ENCODE measurements around the gene MGRN1. TPM values are rescaled to one million over a fixed set of nuclear protein-coding genes. Genes with fewer than 3 reads are reported as not detected.

The MGRN1 gene
- total RNA-seq, 3 donors from 2014 or later = 72.3 to 80.2 (median 77.0) TPM

DNA sequence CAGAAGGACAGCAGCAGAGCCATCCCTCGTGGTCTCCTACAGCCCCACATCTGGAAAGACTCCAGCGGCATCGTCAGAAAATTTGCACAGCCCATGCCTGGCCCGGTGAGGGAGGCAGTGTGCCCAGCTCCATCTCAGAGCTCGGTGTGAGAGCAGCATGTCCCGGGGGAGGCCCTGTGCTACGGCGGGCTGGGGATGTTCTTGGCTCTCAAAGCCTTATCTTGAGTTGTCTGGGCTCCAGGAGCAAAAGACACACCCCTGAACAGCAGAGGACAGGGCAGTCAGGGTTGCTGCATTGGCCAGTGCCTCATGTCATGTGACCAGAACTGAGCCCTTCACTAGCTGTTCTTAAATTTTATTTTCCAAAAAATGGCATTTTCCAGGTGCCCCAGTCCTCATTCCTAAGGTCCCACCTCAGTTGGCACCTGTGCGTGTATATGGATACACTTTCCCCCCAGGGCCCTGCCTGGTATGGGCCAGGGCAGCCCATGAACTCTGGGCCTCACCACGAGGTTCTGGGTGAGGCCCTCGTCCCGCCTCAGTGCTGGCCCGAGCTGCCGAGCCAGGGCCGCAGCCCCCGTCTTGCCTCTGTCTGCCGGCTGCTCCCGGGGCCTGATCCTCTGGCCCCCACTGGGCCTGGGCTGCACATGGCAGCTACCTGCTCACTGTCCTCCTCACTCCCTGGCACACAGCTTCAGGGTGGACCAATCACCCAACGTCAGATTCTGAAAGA is 71.7 kb downstream of the MGRN1 start:
- peak in 1 of 3 donors; percentile 64 for DNase-seq
- Histone ChIP-seq H3K36me3 (ENCODE audit: low read depth) (peaks cover 4% of the 10 kb centered on the region), H3K9me3 (no peaks in the 10 kb centered on the region), H3K4me1 (ENCODE audit: low read depth) (peaks cover 23% of the 10 kb centered on the region), H3K4me3 (no peak overlapping the region)
- intact Hi-C loops (cut with DNase I, micrococcal nuclease) = no loop called here
- TF ChIP-seq, protein P1, sequence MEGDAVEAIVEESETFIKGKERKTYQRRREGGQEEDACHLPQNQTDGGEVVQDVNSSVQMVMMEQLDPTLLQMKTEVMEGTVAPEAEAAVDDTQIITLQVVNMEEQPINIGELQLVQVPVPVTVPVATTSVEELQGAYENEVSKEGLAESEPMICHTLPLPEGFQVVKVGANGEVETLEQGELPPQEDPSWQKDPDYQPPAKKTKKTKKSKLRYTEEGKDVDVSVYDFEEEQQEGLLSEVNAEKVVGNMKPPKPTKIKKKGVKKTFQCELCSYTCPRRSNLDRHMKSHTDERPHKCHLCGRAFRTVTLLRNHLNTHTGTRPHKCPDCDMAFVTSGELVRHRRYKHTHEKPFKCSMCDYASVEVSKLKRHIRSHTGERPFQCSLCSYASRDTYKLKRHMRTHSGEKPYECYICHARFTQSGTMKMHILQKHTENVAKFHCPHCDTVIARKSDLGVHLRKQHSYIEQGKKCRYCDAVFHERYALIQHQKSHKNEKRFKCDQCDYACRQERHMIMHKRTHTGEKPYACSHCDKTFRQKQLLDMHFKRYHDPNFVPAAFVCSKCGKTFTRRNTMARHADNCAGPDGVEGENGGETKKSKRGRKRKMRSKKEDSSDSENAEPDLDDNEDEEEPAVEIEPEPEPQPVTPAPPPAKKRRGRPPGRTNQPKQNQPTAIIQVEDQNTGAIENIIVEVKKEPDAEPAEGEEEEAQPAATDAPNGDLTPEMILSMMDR (IDR thresholded peaks at IDR 0.05) = no peak
- ATAC-seq = no peak

GRCh38 chr16:4696905-4697847 is 72.5 kb downstream of the MGRN1 start:
- ATAC-seq (no peak), DNase-seq (no peak)
- no peaks in the 10 kb centered on the region for H3K9me3 ChIP-seq
- H3K36me3 ChIP-seq (ENCODE audit: low read depth) = peaks cover 4% of the 10 kb centered on the region
- TF ChIP-seq, protein P1 (IDR thresholded peaks at IDR 0.05) = no peak
- peaks cover 26% of the 10 kb centered on the region for H3K4me1 ChIP-seq (ENCODE audit: low read depth)
- H3K4me3 ChIP-seq = no peak overlapping the region
- intact Hi-C loops (cut with DNase I, micrococcal nuclease) = no loop called here

DNA sequence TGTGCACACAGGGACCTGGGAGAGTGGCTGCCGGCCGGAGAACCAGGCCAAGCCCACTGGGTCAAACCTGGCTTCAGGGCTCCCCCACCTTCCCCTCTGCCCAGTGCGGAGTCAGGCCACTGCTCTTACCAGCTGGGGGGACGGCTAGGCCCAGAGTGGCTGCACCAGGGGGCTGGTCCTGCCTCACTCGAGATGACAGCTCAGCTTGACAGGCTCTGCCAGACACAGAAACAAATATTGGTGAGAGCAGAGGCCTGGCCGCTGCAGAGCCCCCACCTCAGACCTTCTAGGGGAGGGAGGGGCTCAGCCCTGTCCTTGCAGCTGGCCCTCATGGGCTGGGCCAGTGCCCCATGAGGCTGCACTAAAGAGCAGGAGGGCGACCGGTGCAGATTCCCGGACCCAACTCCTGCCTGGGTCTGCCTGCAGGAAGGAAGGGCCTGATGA is 73.2 kb downstream of the MGRN1 start:
- peak in 1 of 3 donors; percentile 29 for DNase-seq
- intact Hi-C loops (cut with DNase I, micrococcal nuclease) = no loop called here
- ATAC-seq = no peak
- Histone ChIP-seq H3K4me3 (no peak overlapping the region), H3K9me3 (no peaks in the 10 kb centered on the region), H3K36me3 (ENCODE audit: low read depth) (peaks cover 4% of the 10 kb centered on the region), H3K4me1 (ENCODE audit: low read depth) (peaks cover 24% of the 10 kb centered on the region)
- TF ChIP-seq, protein P1 (IDR thresholded peaks at IDR 0.05) = no peak

DNA sequence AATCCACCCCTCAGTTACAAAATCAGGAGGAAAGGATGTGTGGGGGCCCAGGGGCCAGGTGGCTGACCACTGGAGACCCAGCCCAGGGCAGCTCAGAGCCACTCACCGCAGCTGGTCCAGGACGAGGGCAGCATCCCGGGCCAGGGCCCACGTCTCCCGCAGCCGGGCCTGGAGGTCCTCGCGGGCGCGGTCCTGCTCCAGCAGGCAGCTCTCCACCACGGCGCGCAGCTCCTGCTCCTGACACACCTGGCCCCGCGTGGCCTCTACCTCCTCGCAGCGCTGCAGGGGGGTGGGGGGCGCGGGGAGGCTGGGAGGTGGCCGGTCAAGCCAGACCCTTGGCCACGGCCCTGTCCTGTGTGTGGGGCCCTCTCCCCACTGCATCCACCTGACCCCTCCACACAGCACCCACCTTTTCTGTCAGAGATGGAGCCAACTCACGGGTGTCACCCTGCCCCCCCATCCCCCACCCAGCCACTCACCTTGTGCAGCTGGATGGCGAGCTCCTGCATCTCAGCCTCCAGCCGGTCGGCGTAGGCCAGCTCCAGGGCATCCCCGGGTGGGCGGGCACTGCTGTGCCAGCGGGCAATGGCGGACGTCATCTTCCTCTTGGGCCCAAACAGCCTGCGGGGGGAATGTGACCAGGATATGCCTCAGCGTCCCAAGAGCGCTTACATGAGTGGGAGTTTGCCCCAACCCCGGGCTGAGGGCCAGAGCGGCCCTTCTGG is 73.9 kb downstream of the MGRN1 start:
- intact Hi-C loops (cut with DNase I, micrococcal nuclease) = no loop called here
- Histone ChIP-seq H3K4me1 (ENCODE audit: low read depth) (peaks cover 25% of the 10 kb centered on the region), H3K36me3 (ENCODE audit: low read depth) (peaks cover under 1% of the 10 kb centered on the region), H3K9me3 (no peaks in the 10 kb centered on the region), H3K4me3 (no peak overlapping the region)
- ATAC-seq = no peak
- TF ChIP-seq, protein P1 (IDR thresholded peaks at IDR 0.05) = no peak
- peak in 2 of 3 donors; percentile 30 to 53 for DNase-seq

- Histone ChIP-seq H3K4me1 (ENCODE audit: low read depth) (peaks cover 25% of the 10 kb centered on the region), H3K4me3 (no peak overlapping the region), H3K36me3 (ENCODE audit: low read depth) (no peaks in the 10 kb centered on the region), H3K9me3 (no peaks in the 10 kb centered on the region)
- DNase-seq = peak in 1 of 3 donors; percentile 1
- TF ChIP-seq, protein P1 (IDR thresholded peaks at IDR 0.05) = no peak
- intact Hi-C loops (cut with DNase I, micrococcal nuclease) = no loop called here
- ATAC-seq = no peak
Observed at GRCh38 chr16:4699046-4699556, 74.5 kb downstream of the MGRN1 start.
